Type B pancreatic cell (in vitro differentiated cells): Measurements from ENCODE around the gene POU2AF1. TPM values are rescaled to one million over a fixed set of nuclear protein-coding genes. Genes with fewer than 3 reads are reported as not detected.

Source experiments
- DNase-seq: peaks from one replicate; pipeline ENCODE4 v3.0.0; 2021; ENCODE audit warnings: mixed read lengths; ENCODE audit not compliant: unreplicated experiment; ENCODE audit errors: extremely low spot score
- H3K27ac Mint-ChIP-seq: 2 replicates; pipeline ENCODE4 v1.8.0; 2021; ENCODE audit warnings: mild to moderate bottlenecking, mixed read lengths
- H3K27me3 Mint-ChIP-seq: 2 replicates; pipeline ENCODE4 v1.8.0; 2021; ENCODE audit warnings: mixed read lengths
- H3K36me3 Mint-ChIP-seq: 2 replicates; pipeline ENCODE4 v1.8.0; 2021; ENCODE audit warnings: mixed read lengths
- H3K4me1 Mint-ChIP-seq: one replicate; pipeline ENCODE4 v1.8.0; 2021; ENCODE audit warnings: mixed read lengths; ENCODE audit not compliant: unreplicated experiment
- H3K4me3 Mint-ChIP-seq: 2 replicates; pipeline ENCODE4 v1.8.0; 2021; ENCODE audit warnings: mild to moderate bottlenecking, mixed read lengths
- H3K9me3 Mint-ChIP-seq: 2 replicates; pipeline ENCODE4 v1.8.0; 2021; ENCODE audit warnings: mixed read lengths
- CTCF ChIP-seq: fragments of 200-600 bp; sonication (generic); conservative IDR thresholded peaks from 2 replicates; pipeline ENCODE4 v1.5.0; 2021; ENCODE audit warnings: antibody characterized with exemption, mild to moderate bottlenecking
- total RNA-seq: library from RNA; stranded (reverse); gene quantifications from 2 replicates; pipeline ENCODE4 v1.2.1, GENCODE V29; 2021; ENCODE audit warnings: low replicate concordance

The POU2AF1 gene
- total RNA-seq, 1 donor from 2014 or later = 0.24 TPM

GRCh38 chr11:111358038-111359001, 20.8 kb downstream of the POU2AF1 start:
- Mint-ChIP-seq H3K36me3 (no peaks in the 10 kb centered on the region), H3K27ac (no peak overlapping the region), H3K4me1 (peaks cover 25% of the 10 kb centered on the region), H3K27me3 (no peaks in the 10 kb centered on the region), H3K4me3 (no peak overlapping the region), H3K9me3 (peaks cover 9% of the 10 kb centered on the region)
- no peak for DNase-seq
- TF ChIP-seq CTCF = no peak

DNA sequence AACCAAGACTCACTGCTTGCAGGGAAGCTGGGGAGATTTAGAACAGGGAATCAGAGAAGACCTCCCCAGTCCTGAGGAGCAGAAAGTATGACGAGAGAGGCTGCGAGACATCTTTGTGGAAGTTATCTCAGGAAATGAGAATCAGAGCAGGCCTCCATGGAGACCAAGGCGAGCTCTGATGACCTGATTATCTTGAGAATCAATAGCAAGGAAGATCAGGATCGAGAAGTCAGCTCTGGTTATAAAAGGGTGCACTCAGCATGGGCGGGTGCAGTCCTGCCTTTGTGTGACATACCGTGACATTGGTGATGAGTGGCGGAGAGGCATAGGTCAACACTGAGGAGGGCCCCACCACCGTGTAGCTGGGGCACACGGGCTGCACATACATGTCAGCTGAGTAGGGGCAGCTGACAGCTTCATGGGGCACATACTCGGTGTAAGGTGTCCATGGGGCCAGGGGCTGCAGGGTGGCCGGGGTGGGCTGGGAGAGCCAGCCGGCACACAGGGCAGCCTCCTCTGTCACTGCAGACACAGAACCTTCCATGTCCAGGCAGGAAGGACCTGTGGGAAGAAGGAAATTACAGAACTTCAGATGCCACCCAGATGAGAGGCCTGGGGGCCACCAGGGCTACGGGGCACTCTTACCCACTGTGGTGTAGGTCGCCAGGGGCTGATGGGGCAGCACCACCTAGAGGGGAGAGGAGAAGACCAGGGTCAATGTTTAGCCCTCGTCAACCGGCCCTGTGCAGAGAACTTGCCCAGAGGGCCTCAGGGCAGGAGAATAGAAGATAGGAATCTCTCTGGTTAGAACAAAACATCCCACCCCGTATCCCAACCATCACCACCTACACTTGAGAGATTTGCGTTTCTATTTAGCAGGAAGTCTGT, 21.7 kb downstream of the POU2AF1 start:
- DNase-seq = no peak
- H3K9me3 Mint-ChIP-seq = peaks cover 9% of the 10 kb centered on the region

DNA sequence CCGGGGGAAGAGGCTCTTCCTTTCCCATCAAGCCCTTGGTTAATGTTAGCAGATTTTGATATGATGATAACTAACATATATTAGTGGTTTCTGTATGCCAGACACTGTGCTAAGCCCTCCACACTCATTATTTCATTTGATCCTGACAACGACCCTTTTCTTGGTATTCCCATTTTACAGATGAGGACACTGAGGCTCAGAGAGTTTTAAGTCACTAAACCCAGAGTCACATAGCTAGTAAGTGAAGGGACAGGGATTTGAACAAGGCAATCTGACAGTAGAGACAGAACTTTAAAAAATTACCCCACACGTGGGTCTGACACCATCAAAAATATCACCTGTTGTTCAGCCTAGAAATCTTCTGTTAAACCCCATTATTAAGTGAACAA, 22.4 kb downstream of the POU2AF1 start:
- no peak overlapping the region for H3K27ac Mint-ChIP-seq
- no peak for DNase-seq
- H3K27me3 Mint-ChIP-seq = no peaks in the 10 kb centered on the region
- H3K9me3 Mint-ChIP-seq = peaks cover 9% of the 10 kb centered on the region
- TF ChIP-seq CTCF = no peak
- H3K36me3 Mint-ChIP-seq = no peaks in the 10 kb centered on the region
- H3K4me1 Mint-ChIP-seq = peaks cover 23% of the 10 kb centered on the region
- H3K4me3 Mint-ChIP-seq = no peak overlapping the region

More for the DNA sequence above, 21.7 kb downstream of the POU2AF1 start:
- no peak overlapping the region for H3K4me3 Mint-ChIP-seq
- H3K36me3 Mint-ChIP-seq = no peaks in the 10 kb centered on the region
- H3K27ac Mint-ChIP-seq = no peak overlapping the region
- no peaks in the 10 kb centered on the region for H3K27me3 Mint-ChIP-seq
- no peak for TF ChIP-seq CTCF
- peaks cover 26% of the 10 kb centered on the region for H3K4me1 Mint-ChIP-seq

DNA sequence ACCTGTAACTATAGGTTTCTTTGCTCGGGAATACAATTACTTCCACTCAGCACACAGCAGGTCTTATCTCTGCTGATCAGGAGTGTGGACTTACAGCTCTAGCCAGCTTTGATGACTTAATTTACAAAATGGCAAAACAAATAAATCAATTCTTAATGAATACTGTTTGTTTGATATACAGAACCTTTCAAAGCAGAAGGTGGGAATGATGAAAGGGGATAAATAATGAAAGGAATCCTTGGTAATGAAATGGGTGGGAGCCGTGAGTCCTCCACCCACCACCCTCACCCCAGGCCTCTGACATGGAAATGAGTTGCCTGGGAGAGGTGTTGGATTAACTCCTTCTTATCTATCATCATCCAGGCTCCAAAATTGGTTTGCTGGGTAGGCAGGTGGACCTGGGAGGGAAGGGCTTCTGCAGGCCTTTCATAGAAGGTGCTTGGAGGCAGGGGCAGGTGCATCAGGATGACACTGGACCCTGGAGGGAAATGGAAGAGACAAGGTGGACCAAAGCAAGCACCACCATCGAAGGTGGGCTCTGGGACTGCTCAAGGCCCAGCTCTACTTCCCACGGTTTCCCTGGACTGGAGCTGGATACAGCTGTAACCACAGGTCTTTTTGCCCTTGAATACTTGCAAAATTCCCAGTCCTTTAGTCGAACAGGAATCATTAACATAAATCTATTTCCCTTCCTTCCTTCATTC, 23.0 kb downstream of the POU2AF1 start:
- TF ChIP-seq CTCF = no peak
- Mint-ChIP-seq H3K4me1 (peaks cover 22% of the 10 kb centered on the region), H3K4me3 (no peak overlapping the region), H3K36me3 (no peaks in the 10 kb centered on the region), H3K27ac (no peak overlapping the region), H3K27me3 (no peaks in the 10 kb centered on the region), H3K9me3 (peaks cover 4% of the 10 kb centered on the region)
- DNase-seq = no peak

- H3K27ac Mint-ChIP-seq = no peak overlapping the region
- no peaks in the 10 kb centered on the region for H3K36me3 Mint-ChIP-seq
- peaks cover 24% of the 10 kb centered on the region for H3K4me1 Mint-ChIP-seq
- no peaks in the 10 kb centered on the region for H3K27me3 Mint-ChIP-seq
- H3K9me3 Mint-ChIP-seq = peaks cover 5% of the 10 kb centered on the region
- no peak overlapping the region for H3K4me3 Mint-ChIP-seq
- DNase-seq = no peak
- TF ChIP-seq CTCF = no peak
Measured at GRCh38 chr11:111355101-111355500, 24.0 kb downstream of the POU2AF1 start.
